ENCODE data around the gene GALNT8.

GALNT8 gene

GRCh38 chr12:4784404-4785054 lies 64.3 kb downstream of the GALNT8 start:
- H3K36me3 ChIP-seq (ENCODE audit: insufficient read depth, low read length), result no peaks in the 10 kb centered on the region
- TF ChIP-seq EZH2 (IDR thresholded peaks at IDR 0.05; ENCODE audit: borderline replicate concordance, low read depth, low read length, severe bottlenecking) (no peak), CTCF (IDR thresholded peaks at IDR 0.05; ENCODE audit: borderline replicate concordance, extremely low read depth, low read length, poor library complexity, severe bottlenecking) (no peak)

GRCh38 chr12:4786795-4787194 lies 66.6 kb downstream of the GALNT8 start:
- H3K9me3 ChIP-seq (ENCODE audit: insufficient read depth, low read length, severe bottlenecking), result no peaks in the 10 kb centered on the region
- ATAC-seq (ENCODE audit: insufficient read depth, low read depth) (no peak), DNase-seq (no peak)
- no peaks in the 10 kb centered on the region for H4K20me1 ChIP-seq (ENCODE audit: insufficient read depth, low read length)
- no peak overlapping the region for H2AFZ ChIP-seq (ENCODE audit: low read depth, low read length)
- no peak overlapping the region for H3K9ac ChIP-seq (ENCODE audit: low read depth, low read length)
- TF ChIP-seq EZH2 (IDR thresholded peaks at IDR 0.05; ENCODE audit: borderline replicate concordance, low read depth, low read length, severe bottlenecking), result no peak
- no peak for TF ChIP-seq CTCF (IDR thresholded peaks at IDR 0.05; ENCODE audit: borderline replicate concordance, extremely low read depth, low read length, poor library complexity, severe bottlenecking)
- H3K27ac ChIP-seq (ENCODE audit: low read length), result no peak overlapping the region
- H3K27me3 ChIP-seq (ENCODE audit: insufficient read depth, low read length, poor library complexity), result peaks cover 3% of the 10 kb centered on the region
- H3K4me1 ChIP-seq (ENCODE audit: insufficient read depth, low read length), result no peaks in the 10 kb centered on the region
- H3K79me2 ChIP-seq (ENCODE audit: insufficient read depth, low read length), result no peaks in the 10 kb centered on the region
- H3K4me2 ChIP-seq (ENCODE audit: insufficient read depth, low read length), result no peak overlapping the region
- no peak overlapping the region for H3K4me3 ChIP-seq (ENCODE audit: low read depth in 1 of 2, low read length in 2 of 2)
- no peaks in the 10 kb centered on the region for H3K36me3 ChIP-seq (ENCODE audit: insufficient read depth, low read length)

More at GRCh38 chr12:4784404-4785054, 64.3 kb downstream of the GALNT8 start:
- no peaks in the 10 kb centered on the region for H4K20me1 ChIP-seq (ENCODE audit: insufficient read depth, low read length)
- no peak overlapping the region for H3K4me3 ChIP-seq (ENCODE audit: low read depth in 1 of 2, low read length in 2 of 2)
- H2AFZ ChIP-seq (ENCODE audit: low read depth, low read length), result no peak overlapping the region
- DNase-seq (no peak), ATAC-seq (ENCODE audit: insufficient read depth, low read depth) (no peak)
- peaks cover 21% of the 10 kb centered on the region for H3K27me3 ChIP-seq (ENCODE audit: insufficient read depth, low read length, poor library complexity)
- H3K4me1 ChIP-seq (ENCODE audit: insufficient read depth, low read length), result no peaks in the 10 kb centered on the region
- no peak overlapping the region for H3K27ac ChIP-seq (ENCODE audit: low read length)
- no peak overlapping the region for H3K4me2 ChIP-seq (ENCODE audit: insufficient read depth, low read length)
- H3K79me2 ChIP-seq (ENCODE audit: insufficient read depth, low read length), result no peaks in the 10 kb centered on the region
- H3K9ac ChIP-seq (ENCODE audit: low read depth, low read length), result no peak overlapping the region
- no peaks in the 10 kb centered on the region for H3K9me3 ChIP-seq (ENCODE audit: insufficient read depth, low read length, severe bottlenecking)

GRCh38 chr12:4787965-4788364 lies 67.8 kb downstream of the GALNT8 start:
- H3K4me3 ChIP-seq (ENCODE audit: low read depth in 1 of 2, low read length in 2 of 2), result no peak overlapping the region
- no peaks in the 10 kb centered on the region for H3K9me3 ChIP-seq (ENCODE audit: insufficient read depth, low read length, severe bottlenecking)
- ATAC-seq (ENCODE audit: insufficient read depth, low read depth) (no peak), DNase-seq (no peak)
- no peaks in the 10 kb centered on the region for H3K4me1 ChIP-seq (ENCODE audit: insufficient read depth, low read length)
- no peak overlapping the region for H3K4me2 ChIP-seq (ENCODE audit: insufficient read depth, low read length)
- peaks cover 6% of the 10 kb centered on the region for H3K27me3 ChIP-seq (ENCODE audit: insufficient read depth, low read length, poor library complexity)
- H3K27ac ChIP-seq (ENCODE audit: low read length), result no peak overlapping the region
- H3K36me3 ChIP-seq (ENCODE audit: insufficient read depth, low read length), result no peaks in the 10 kb centered on the region
- H2AFZ ChIP-seq (ENCODE audit: low read depth, low read length), result no peak overlapping the region
- H3K79me2 ChIP-seq (ENCODE audit: insufficient read depth, low read length), result no peaks in the 10 kb centered on the region
- no peak overlapping the region for H3K9ac ChIP-seq (ENCODE audit: low read depth, low read length)
- no peaks in the 10 kb centered on the region for H4K20me1 ChIP-seq (ENCODE audit: insufficient read depth, low read length)
- no peak for TF ChIP-seq CTCF (IDR thresholded peaks at IDR 0.05; ENCODE audit: borderline replicate concordance, extremely low read depth, low read length, poor library complexity, severe bottlenecking)
- TF ChIP-seq EZH2 (IDR thresholded peaks at IDR 0.05; ENCODE audit: borderline replicate concordance, low read depth, low read length, severe bottlenecking), result no peak

All from DND-41 (cell line).